GM23248 (cell line): Measurements from ENCODE around the gene ALDH4A1. TPM values are rescaled to one million over a fixed set of nuclear protein-coding genes. Genes with fewer than 3 reads are reported as not detected.

ENCODE experiments used
- DNase-seq: peaks from one replicate; pipeline ENCODE4 v3.0.0-alpha.2; 2015
- H2AFZ ChIP-seq: fragments of 200-600 bp; sonication (generic); 2 replicates; pipeline ENCODE4 v1.6.1; 2016; ENCODE audit warnings: antibody characterized with exemption
- H3F3A ChIP-seq: fragments of 200-600 bp; sonication (generic); 2 replicates; pipeline ENCODE4 v1.6.1; 2016; ENCODE audit warnings: mild to moderate bottlenecking, antibody characterized with exemption, mixed run types; ENCODE audit not compliant: insufficient read depth
- H3K27ac ChIP-seq: fragments of 200-600 bp; sonication (generic); 2 replicates; pipeline ENCODE4 v1.5.1; 2016; ENCODE audit warnings: mild to moderate bottlenecking
- H3K27me3 ChIP-seq: fragments of 200-600 bp; sonication (generic); replicated peaks from 2 replicates; pipeline ENCODE4 v1.6.1; 2016; ENCODE audit warnings: mild to moderate bottlenecking; ENCODE audit not compliant: insufficient read depth
- H3K36me3 ChIP-seq: fragments of 200-600 bp; sonication (generic); 2 replicates; pipeline ENCODE4 v1.6.1; 2016; ENCODE audit warnings: low read depth, mild to moderate bottlenecking
- H3K4me1 ChIP-seq: fragments of 200-600 bp; sonication (generic); 2 replicates; pipeline ENCODE4 v1.6.1; 2016; ENCODE audit warnings: mild to moderate bottlenecking; ENCODE audit not compliant: insufficient read depth
- H3K4me2 ChIP-seq: fragments of 200-600 bp; sonication (generic); one replicate; pipeline ENCODE4 v1.6.1; 2016; ENCODE audit warnings: mild to moderate bottlenecking; ENCODE audit not compliant: unreplicated experiment
- H3K4me3 ChIP-seq: fragments of 200-600 bp; sonication (generic); 2 replicates; pipeline ENCODE4 v1.5.1; 2016; ENCODE audit warnings: mild to moderate bottlenecking
- H3K79me2 ChIP-seq: fragments of 200-600 bp; sonication (generic); 2 replicates; pipeline ENCODE4 v1.6.1; 2016; ENCODE audit warnings: mild to moderate bottlenecking; ENCODE audit not compliant: insufficient read depth
- H3K9ac ChIP-seq: fragments of 200-600 bp; sonication (generic); 2 replicates; pipeline ENCODE4 v1.6.1; 2016; ENCODE audit warnings: mild to moderate bottlenecking
- H3K9me2 ChIP-seq: fragments of 200-600 bp; sonication (generic); 2 replicates; pipeline ENCODE4 v1.6.1; 2016; ENCODE audit warnings: mixed run types, mild to moderate bottlenecking, moderate library complexity; ENCODE audit not compliant: insufficient read depth
- H3K9me3 ChIP-seq: fragments of 200-600 bp; sonication (generic); one replicate; pipeline ENCODE4 v1.6.1; 2017; ENCODE audit warnings: low read depth
- H4K20me1 ChIP-seq: fragments of 200-600 bp; sonication (generic); 2 replicates; pipeline ENCODE4 v1.6.0; 2016; ENCODE audit not compliant: insufficient read depth
- EZH2 ChIP-seq: fragments of 200-600 bp; sonication (generic); IDR thresholded peaks from 2 replicates; pipeline ENCODE4 v1.6.1; 2018; ENCODE audit warnings: antibody characterized with exemption, mild to moderate bottlenecking; ENCODE audit not compliant: insufficient read depth, poor library complexity, severe bottlenecking
- EZH2phosphoT487 ChIP-seq: fragments of 200-600 bp; sonication (generic); IDR thresholded peaks from 2 replicates; pipeline ENCODE4 v1.6.1; 2018; ENCODE audit warnings: antibody characterized with exemption, moderate library complexity, mild to moderate bottlenecking, low read depth; ENCODE audit not compliant: insufficient read depth
- WGBS, 2 experiments: methylation state at CpG; one replicate each; pipeline ENCODE4 v1.1.6; 2015 to 2017; ENCODE audit warnings: low lambda C conversion rate in 2 of 2, low coverage in 1 of 2; ENCODE audit errors: missing lambda C conversion rate in 2 of 2; 5-methylcytosine and 5-hydroxymethylcytosine counted together
- in situ Hi-C: fragments of 300-500 bp; cut with MboI; formaldehyde crosslinking; loops from 2 replicates; pipeline ENCODE4 v1.15.0; 2020
- polyA plus RNA-seq: library from polyadenylated mRNA; unstranded; fragments of >200 nt; fragmentation: Nextera tagmentation; extraction: Ambion mirVana; gene quantifications from 2 replicates; pipeline ENCODE4 v1.2.1, GENCODE V29; 2016
- total RNA-seq: library from RNA; depleted of rRNA; stranded (reverse); fragments of >200 nt; shearing (Covaris generic); gene quantifications from 2 replicates; pipeline ENCODE4 v1.2.3, GENCODE V29; 2014

The ALDH4A1 gene
- total and polyA plus RNA-seq, 2 experiments from 2014 or later = 10.9 to 13.3 TPM

DNA sequence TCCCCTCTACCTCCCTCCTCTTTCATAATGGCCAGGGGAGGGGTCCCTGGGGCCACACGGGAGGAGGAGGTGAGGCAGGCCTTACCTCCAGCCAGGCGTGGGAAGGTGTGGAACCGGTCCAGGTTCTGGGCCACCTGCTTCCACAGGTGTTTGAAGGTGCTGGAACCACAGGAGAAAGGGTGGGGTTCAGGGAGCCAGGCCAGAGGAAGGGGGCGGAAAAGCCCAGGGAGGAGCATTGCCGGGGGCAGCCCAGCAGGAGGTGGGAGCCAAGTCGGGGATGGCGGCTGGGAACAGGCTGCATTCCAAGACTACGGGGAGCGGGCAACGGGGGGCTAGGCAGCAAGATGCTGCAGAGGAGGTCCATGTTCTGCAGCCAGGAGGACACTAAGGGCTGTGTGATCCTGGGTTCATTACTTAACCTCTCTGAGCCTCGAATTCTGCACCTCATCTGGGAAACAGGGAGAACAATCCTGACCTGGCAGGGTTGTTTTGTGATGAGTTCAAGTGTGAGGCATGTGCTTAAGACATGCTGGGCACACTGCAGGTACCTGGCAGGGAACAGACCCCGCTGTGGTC is 23.1 kb downstream of the ALDH4A1 start:
- H2AFZ ChIP-seq = no peak overlapping the region
- H4K20me1 ChIP-seq = no peaks in the 10 kb centered on the region
- H3K4me3 ChIP-seq = no peak overlapping the region
- H3K9me2 ChIP-seq = no peaks in the 10 kb centered on the region
- peaks cover 11% of the 10 kb centered on the region for H3F3A ChIP-seq
- in situ Hi-C loops = no loop called here
- no peak overlapping the region for H3K9ac ChIP-seq
- no peak overlapping the region for H3K27ac ChIP-seq
- H3K4me2 ChIP-seq = no peak overlapping the region
- TF ChIP-seq EZH2 (no peak), EZH2phosphoT487 (no peak)
- no peak for DNase-seq
- no peaks in the 10 kb centered on the region for H3K79me2 ChIP-seq
- no peaks in the 10 kb centered on the region for H3K27me3 ChIP-seq
- peaks cover 17% of the 10 kb centered on the region for H3K4me1 ChIP-seq
- no peaks in the 10 kb centered on the region for H3K36me3 ChIP-seq
- H3K9me3 ChIP-seq = no peaks in the 10 kb centered on the region
- WGBS, 2 experiments = 86 to 88% methylated on average over 12 of the region's 12 CpGs

DNA sequence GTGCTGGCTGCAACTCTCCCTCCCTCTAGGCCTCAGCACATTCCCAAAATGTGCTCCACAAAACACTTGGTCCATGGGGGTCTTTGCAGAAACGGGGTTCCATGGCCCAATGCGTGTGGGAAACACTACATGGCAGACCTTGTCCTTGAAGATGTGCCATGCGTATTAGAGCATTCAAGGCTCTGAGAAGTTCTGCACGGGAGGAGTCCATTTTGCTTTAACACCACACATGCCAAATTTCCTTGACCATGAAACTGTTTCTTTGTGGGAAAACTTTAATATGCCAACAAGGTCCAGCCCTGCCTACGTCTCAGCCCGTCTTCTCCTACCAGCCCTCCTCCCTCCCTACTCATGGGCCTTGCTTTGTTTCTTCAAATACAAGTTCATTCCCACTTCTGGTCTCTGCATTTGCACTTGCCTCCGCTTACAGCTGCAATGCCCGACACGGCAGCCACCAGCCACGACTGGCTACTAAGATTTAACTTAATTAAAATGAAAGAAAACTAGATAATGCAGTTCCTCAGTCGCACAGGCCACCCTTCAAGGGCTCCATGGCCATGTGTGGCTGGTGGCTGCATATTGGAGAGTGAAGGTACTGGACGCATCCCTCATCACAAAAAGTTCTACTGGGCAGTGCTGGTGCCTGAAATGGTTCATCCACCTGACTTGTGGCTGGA is 23.7 kb downstream of the ALDH4A1 start:
- Histone ChIP-seq H3K9ac (no peak overlapping the region), H3K27me3 (no peaks in the 10 kb centered on the region), H3K4me3 (no peak overlapping the region), H3K4me1 (peaks cover 12% of the 10 kb centered on the region), H3K79me2 (no peaks in the 10 kb centered on the region), H4K20me1 (no peaks in the 10 kb centered on the region), H3K36me3 (no peaks in the 10 kb centered on the region), H3K9me3 (no peaks in the 10 kb centered on the region), H3K9me2 (no peaks in the 10 kb centered on the region), H3K4me2 (no peak overlapping the region), H3K27ac (no peak overlapping the region), H3F3A (peaks cover 9% of the 10 kb centered on the region), H2AFZ (no peak overlapping the region)
- 81 to 84% methylated on average over 12 of the region's 12 CpGs for WGBS, 2 experiments
- no peak for DNase-seq
- in situ Hi-C loops = no loop called here
- no peak for TF ChIP-seq EZH2
- TF ChIP-seq EZH2phosphoT487 = no peak

DNA sequence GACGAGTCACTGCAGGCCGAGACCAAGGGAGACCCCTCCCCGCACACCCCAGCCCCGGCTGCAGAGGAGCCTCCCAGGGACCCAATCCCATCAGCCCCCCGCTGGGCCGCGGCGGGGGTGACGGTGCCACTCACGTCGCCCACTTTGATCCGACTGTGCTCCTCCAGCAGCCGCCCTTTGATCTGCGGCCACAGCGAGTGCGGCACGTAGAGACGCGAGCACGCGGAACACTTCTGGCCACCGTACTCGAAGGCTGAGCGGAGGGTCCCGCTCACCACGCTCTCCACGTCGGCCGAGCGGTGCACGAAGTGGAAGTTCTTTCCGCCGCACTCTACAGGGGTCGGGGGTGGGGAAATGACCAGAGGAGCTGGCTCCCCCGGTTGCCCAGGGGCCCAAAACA is 25.1 kb downstream of the ALDH4A1 start:
- peaks cover 2% of the 10 kb centered on the region for H3K4me1 ChIP-seq
- DNase-seq = no peak
- H3K36me3 ChIP-seq = no peaks in the 10 kb centered on the region
- no peaks in the 10 kb centered on the region for H3K9me2 ChIP-seq
- no peak overlapping the region for H3K27ac ChIP-seq
- no peak overlapping the region for H3K4me3 ChIP-seq
- H4K20me1 ChIP-seq = no peaks in the 10 kb centered on the region
- 93 to 94% methylated on average over 27 to 35 of the region's 35 CpGs for WGBS, 2 experiments
- no peaks in the 10 kb centered on the region; the same call in 1 of the 2 replicates for H3F3A ChIP-seq
- H3K4me2 ChIP-seq = no peak overlapping the region
- no peak overlapping the region for H2AFZ ChIP-seq
- H3K9me3 ChIP-seq = no peaks in the 10 kb centered on the region
- no peak for TF ChIP-seq EZH2phosphoT487
- TF ChIP-seq EZH2 = no peak
- in situ Hi-C loops = no loop called here
- no peak overlapping the region for H3K9ac ChIP-seq
- H3K27me3 ChIP-seq = no peaks in the 10 kb centered on the region
- H3K79me2 ChIP-seq = no peaks in the 10 kb centered on the region

DNA sequence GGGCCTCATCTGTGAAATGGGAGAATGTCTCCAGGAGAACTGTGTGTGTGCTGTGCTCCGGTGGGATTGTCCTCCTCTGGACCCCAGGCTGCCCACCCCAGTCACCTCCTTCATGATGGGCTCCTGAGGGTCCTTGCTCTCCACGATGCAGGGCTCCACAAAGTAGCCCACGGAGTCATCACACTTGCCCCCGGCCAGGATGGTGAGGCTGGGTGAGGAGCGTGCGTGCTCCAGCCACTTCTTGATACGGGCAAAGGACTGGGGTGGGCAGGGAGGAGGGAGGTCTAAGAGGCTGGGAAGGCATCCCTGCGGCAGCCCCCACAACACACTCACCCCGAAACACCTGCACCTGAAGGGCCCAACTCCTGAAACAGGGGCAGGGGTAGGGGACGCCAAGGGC is 26.1 kb downstream of the ALDH4A1 start:
- H3K36me3 ChIP-seq = no peaks in the 10 kb centered on the region
- TF ChIP-seq EZH2phosphoT487 = no peak
- TF ChIP-seq EZH2 = no peak
- no peak overlapping the region for H2AFZ ChIP-seq
- no peak for DNase-seq
- H3K9ac ChIP-seq = no peak overlapping the region
- no peaks in the 10 kb centered on the region for H3K9me3 ChIP-seq
- H3K4me1 ChIP-seq = no peaks in the 10 kb centered on the region
- WGBS, 2 experiments = 84 to 91% methylated on average over 10 of the region's 10 CpGs
- no peaks in the 10 kb centered on the region for H3K9me2 ChIP-seq
- no peaks in the 10 kb centered on the region for H3K79me2 ChIP-seq
- H3F3A ChIP-seq = no peaks in the 10 kb centered on the region
- no peak overlapping the region for H3K4me3 ChIP-seq
- H3K4me2 ChIP-seq = no peak overlapping the region
- no peaks in the 10 kb centered on the region for H4K20me1 ChIP-seq
- H3K27ac ChIP-seq = no peak overlapping the region
- no peaks in the 10 kb centered on the region for H3K27me3 ChIP-seq
- in situ Hi-C loops = no loop called here

DNA sequence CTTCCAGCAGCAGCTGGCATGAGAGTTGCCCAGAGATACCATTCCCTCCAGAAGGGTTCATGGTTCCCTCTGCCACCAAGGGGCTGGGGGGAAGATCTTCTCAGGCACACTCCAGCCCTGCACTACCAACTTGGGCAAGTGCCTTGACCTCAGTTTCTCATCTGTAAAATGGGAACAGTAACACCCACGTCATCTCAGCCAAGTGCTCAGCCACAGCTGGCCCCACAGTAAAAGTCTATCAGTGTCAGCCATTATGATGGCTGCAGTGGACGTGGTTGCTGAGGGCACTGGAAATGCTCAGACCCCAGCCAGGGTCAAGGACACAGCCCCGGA is 26.6 kb downstream of the ALDH4A1 start:
- TF ChIP-seq EZH2phosphoT487 (no peak), EZH2 (no peak)
- DNase-seq = no peak
- WGBS, 2 experiments = 63 to 65% methylated on average over 3 of the region's 3 CpGs

More for the DNA sequence above, 26.6 kb downstream of the ALDH4A1 start:
- Histone ChIP-seq H3K4me3 (no peak overlapping the region), H3K9ac (no peak overlapping the region), H3F3A (no peaks in the 10 kb centered on the region), H4K20me1 (no peaks in the 10 kb centered on the region), H2AFZ (no peak overlapping the region), H3K4me2 (no peak overlapping the region), H3K79me2 (no peaks in the 10 kb centered on the region), H3K9me3 (no peaks in the 10 kb centered on the region), H3K27ac (no peak overlapping the region), H3K36me3 (no peaks in the 10 kb centered on the region), H3K9me2 (no peaks in the 10 kb centered on the region), H3K4me1 (no peaks in the 10 kb centered on the region), H3K27me3 (no peaks in the 10 kb centered on the region)
- in situ Hi-C loops = no loop called here
